ENCODE data around the gene ADCY9.

ADCY9 gene

GRCh38 chr16:4120176-4120575 is 3.9 kb upstream of the ADCY9 start:
- DNase-seq: no peak

GRCh38 chr16:4117250-4117578 is 972 bp upstream of the ADCY9 start:
- no peak for DNase-seq

DNA sequence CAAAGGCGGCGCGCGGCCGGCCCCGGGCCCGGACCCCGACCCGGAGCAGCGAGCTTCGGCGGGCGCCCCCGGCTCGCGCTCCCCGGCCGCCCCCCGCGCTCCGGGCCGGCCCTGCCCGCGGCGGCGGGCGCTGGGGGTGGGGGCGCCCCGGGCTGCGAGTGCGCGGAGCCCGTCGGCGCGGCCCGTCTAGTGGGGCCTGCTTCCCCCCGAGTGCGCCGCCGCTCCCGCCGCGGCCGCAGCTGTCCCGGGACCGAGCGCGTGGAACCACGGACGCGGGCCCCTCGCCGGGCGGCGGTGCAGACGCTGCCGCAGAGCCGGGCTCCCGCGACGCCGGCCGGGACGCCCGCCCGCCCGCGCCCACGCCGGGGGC is 308 bp downstream of the ADCY9 start:
- no peak for DNase-seq

GRCh38 chr16:4115209-4115948 is 863 bp downstream of the ADCY9 start:
- DNase-seq: no peak

DNA sequence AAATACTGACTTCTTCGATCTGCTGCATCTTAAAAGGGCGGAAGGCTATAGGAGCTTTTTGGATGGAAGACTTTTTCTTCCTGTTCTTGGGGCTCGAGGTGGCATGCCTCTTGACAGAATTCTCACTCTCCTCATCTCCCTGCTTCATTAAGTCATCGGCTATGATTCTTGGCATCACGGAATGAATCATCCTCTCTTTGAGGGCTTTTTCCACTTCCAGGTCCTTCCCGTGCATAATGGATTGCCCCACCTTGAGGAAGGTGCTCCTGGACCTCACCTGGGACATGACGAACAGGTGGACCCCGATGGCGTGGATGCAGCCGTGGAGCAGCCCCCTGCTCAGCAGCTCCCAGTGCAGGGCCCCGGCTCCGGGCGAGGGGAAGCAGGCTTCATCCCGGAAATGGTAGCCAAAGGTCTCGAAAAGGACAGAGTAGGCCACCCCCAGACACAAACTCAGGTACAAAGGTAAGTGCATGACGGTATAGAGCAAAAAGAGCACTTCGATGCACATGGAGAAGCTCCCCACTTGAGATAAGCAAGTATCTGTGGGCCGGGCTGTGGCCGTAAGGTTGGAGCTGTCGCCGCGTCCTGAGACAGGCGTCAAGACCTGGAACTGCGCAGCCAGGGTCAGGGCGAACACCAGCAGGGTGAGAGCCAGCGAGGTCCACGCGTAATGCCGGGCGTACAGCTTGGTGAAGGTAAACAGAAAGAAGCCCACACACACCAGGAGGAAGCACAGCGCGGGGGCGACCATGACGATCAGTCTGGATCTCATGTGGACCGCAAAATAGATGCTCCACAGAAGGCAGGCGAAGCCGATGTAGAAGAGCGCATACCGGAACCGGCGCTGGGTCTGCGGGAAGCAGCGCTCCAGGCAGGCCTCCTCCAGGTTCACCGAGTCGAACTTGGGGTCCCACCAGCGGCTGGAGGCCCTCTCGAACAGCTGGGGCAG is 1.7 kb downstream of the ADCY9 start:
- no peak for DNase-seq

DNA sequence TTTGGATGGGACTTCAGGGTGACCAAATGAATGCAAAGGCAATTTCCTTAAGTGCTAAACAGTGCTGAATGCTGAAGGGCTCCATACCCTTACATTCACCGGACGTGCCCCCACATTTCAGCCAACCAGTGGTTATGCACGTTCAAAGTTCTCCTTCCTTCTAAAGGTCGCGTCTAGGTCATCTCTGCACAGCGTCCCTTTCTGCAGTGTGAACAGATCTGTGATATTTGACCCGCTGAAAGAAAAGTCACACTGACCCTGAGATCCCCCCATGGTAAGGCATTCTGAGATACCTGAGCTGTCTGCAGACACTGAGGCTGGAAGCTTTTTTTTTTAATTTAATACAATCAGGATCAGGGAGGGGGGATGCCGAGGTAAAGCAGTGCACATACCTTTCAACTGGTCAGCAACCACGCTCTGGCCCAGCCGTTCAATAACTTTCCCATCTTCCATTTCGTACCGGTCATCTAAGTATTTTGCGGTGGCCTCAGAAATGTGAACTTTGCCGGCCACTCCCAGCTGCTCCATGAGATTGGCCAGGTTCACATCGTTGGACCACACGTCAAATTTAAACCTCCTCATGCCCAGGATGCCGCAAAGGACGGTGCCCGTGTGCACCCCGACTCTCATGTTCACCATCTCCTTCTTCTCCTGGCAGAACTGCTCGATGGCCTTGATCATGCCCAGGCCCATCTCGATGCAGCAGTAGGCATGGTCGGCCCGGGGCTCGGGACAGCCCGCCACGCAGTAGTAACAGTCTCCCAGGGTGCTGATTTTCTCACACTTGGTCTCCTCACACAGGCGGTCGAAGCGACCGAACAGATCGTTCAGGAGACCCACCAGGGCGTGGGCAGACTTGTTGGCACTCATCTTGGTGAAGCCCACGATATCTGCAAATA is 2.6 kb downstream of the ADCY9 start:
- no peak for DNase-seq

DNA sequence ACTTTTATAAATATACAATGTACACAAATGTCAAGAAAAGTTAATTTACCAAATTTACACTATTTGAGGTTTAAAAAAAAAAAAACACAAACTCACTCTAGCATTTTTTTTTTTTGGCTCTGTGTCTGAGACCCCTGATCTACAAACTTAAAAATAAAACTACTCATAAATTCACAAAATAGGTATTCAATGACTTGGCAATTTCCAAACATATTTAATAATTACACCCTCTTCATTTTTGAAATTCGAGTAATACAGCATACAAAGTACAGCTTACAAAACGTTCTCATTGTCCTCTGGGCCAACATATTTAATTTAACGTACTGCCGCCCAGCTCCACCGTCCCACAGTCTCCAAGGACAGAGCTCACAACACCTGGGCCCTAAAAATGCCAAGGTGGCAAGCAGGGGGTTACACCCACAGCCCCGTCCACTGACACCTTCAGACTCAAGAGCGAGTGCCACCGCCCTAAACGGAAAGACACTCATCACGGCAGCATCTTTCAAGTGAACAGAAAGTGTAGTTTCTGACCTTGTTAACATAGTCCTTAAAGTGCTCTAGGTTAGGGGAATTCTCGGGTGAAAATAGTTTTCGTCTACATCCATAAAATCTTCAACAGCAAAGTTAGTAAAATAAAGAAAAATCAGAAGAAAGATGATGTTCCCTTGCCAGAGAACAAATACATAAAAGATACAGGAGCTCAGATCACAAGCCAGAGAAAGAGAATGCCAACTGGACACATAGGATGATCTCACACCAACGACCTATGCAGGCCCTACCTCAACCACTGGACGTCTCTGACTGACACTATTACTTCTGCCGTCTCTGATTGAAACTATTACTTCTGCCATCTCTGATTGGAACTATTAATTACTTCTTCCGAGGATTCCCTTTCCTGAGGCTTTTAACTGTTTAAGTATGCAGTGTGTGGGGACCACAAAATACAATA is 4.2 kb downstream of the ADCY9 start:
- no peak for DNase-seq

DNA sequence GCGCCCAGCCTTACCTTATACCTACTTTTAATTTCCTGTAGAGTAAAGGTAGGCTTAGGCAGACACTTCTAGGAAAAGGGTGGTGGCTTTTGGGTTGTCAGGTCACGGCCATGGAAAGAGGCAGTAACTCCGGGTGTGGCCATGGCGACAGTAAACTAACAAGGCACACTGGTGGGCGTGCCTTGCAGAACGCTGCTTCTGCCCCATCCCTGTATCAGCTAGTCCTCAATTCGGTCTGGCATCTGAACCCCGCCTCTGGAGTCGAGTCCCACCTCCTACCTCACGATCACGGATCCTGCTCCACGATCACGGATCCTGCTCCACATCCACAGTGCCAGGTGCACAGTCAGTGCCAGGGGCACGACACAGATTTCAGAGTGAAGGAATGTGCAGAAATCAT is 5.6 kb downstream of the ADCY9 start:
- no peak for DNase-seq

GRCh38 chr16:4110065-4110464 is 6.2 kb downstream of the ADCY9 start:
- no peak for DNase-seq

- no peak for DNase-seq
These were observed 6.9 kb downstream of the ADCY9 start for GRCh38 chr16:4109250-4109736.

DNA sequence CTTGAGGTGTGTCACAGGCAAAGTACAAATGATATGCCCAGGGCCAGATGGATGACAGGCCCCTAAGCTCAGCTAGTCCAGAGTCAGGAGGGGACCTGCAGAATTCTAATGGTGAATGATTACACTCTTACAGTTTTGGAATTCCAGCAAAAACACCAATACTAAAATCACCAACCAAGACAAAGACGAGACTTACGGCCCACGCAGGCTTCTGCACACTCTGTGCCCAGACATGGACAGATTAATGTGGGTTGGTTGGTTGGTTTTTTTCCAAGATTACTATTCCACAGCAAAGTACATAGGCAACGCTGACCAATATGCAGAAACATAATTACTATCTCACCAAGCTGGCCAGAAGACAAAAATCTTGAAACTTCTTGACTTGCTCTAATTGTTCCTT is 9.7 kb downstream of the ADCY9 start:
- no peak for DNase-seq

- no peak for DNase-seq
These were observed 10.4 kb downstream of the ADCY9 start for GRCh38 chr16:4105848-4106247.

DNA sequence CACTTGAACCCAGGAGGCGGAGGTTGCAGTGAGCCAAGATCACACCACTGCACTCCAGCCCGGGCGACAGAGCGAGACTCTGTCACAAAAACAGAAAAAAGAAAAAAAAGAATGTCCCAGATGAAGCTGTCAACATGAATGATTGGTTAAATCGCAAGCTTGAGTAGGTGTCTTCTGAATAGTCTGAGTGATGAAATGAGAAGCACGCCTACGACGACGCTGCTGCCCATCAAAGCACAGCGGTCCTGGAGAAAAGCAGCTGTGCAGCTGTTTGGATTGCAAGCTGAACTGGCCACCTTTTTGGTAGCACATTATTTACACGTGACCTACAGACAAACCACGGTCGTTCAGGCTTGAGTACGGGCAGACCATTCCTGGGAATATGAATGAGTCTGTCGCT is 12.5 kb downstream of the ADCY9 start:
- no peak for DNase-seq

GRCh38 chr16:4101421-4102219 is 14.6 kb downstream of the ADCY9 start:
- DNase-seq: no peak

DNA sequence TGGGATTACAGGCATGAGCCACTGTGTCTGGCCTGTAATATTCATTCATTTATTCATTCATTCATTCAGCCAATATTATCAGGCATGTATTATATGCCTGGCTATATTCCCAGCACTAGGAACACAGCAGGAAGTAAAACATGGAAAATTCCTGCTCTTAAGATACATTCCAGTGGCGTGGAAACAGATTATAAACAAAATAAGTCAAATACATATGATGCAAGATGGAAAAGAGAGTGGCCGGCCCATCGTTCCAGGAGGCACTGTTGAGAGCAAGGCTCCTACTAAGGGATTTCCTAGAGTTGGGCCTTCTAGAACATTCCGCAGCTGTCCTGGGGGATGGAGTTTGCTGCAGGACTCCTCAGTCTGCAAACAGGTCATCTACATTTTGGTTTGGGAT is 17.7 kb downstream of the ADCY9 start:
- no peak for DNase-seq

DNA sequence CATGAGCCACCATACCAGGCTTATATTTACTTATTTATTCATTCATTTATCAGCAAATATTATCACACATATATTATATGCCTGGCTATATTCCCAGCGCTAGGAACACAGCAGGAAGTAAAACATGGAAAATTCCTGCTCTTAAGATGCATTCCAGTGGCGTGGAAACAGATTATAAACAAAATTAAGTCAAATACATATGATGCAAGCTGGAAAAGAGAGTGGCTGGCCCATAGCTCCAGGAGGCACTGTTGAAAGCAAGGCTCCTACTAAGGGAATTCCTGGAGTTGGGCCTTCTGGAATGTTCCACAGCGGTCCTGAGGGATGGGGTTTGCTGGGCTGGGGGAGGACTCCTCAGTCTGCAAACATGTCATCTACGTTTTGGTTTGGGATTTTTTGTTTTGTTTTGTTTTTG is 18.4 kb downstream of the ADCY9 start:
- DNase-seq: no peak

DNA sequence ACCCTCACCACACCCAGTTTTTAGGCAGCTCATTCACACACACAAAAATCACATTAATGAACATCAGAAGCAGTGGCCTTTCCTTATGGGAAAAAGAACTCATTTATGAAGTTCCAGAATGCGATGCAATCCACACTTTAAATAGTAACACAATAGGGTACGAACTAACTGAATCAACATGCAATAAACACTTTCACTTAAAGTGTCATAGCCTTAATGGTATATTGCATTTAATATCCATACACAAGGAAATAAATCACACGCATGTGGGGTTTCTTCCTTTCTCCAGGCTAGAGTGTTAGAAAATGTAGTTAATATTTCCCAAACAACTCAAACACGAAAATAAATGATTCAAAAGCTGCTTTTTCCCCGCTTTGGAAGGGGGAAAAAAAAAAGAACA is 19.7 kb downstream of the ADCY9 start:
- DNase-seq: no peak

- no peak for DNase-seq
These were observed 22.0 kb downstream of the ADCY9 start for GRCh38 chr16:4094127-4094773.

DNA sequence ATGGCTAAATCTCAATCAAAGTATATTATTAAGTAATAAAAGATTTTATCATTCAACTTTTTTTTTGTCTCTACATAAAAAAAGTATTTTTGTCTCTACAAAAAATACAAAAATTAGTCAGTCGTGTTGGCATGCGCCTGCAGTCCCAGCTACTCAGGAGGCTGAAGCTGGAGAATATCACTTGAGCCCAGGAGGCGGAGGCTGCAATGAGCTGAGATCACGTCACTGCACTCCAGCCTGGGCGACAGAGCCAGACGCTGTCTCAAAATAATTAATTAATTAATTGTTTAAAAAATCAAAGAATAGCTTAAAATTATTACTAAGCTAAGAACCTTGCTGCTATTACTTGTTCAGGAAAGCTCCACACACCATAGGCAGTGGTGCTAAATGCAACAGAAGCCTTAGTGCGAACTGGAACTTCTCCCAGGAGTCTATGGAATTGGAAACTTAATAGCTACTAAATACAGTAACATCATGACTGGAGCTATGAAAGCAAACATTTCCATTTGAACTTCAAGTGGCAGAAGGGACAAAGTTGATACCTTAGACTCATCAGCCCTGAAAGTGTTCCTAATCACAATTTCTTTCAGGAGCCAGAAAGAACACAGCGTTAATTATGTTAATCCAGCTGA is 22.6 kb downstream of the ADCY9 start:
- no peak for DNase-seq

Data from CD4-positive, alpha-beta T cell treated with Interleukin-4 for 4 hours (primary cell).